ENCODE results near the gene KIF23. TPM values are rescaled to one million over a fixed set of nuclear protein-coding genes. Genes with fewer than 3 reads are reported as not detected.

Gene KIF23
- total and polyA plus RNA-seq, 5 donors from 2014 or later, result 0.74 to 3.8 (median 1.2) TPM

DNA sequence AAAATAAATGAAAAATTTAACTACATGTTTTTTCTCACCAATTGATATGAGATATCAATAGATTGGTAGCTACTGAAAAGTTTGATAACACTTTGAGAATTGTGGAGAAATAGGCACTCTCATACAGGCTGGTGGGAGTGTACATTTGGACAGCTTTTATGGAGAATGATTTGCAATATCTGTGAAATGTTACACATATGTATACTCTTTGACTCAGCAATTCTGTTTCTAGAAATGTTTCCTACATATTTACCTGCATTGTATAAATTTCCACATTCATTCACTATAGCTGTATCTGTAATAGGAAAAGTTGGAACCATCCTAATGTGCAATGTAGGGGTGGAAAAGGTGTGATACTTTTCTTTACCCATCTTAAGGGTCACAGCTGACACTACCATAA lies 1.9 kb upstream of the KIF23 start:
- no peak for DNase-seq
- no peaks in the 10 kb centered on the region for H3K36me3 Mint-ChIP-seq
- H3K27ac Mint-ChIP-seq, result no peak overlapping the region
- ATAC-seq (ENCODE audit: low read depth in 2 of 2), result no peak
- H3K9me3 Mint-ChIP-seq, result no peaks in the 10 kb centered on the region
- peaks cover 17% of the 10 kb centered on the region for H3K4me1 ChIP-seq (ENCODE audit: control insufficient read depth, insufficient read depth, low read length, poor library complexity, severe bottlenecking)
- H3K27me3 Mint-ChIP-seq, result peaks cover 18% of the 10 kb centered on the region
- no peak overlapping the region for H3K27ac ChIP-seq (ENCODE audit: insufficient read depth, low read length, poor library complexity, severe bottlenecking)
- peaks cover 8 to 26% (median 16%) of the 10 kb centered on the region in 4 donors for H3K4me1 Mint-ChIP-seq
- H3K9me3 ChIP-seq (ENCODE audit: control insufficient read depth in 2 of 2, low read length in 2 of 2), result no peaks in the 10 kb centered on the region
- H3K4me3 ChIP-seq (ENCODE audit: low read depth, low read length), result no peak overlapping the region
- H3K36me3 ChIP-seq (ENCODE audit: control insufficient read depth, insufficient read depth, low read length), result no peaks in the 10 kb centered on the region
- H3K4me3 Mint-ChIP-seq, result peak overlapping the region in 1 of 4 donors; percentile 22
- H3K27me3 ChIP-seq (ENCODE audit: control insufficient read depth, insufficient read depth, low read length), result peaks cover 5% of the 10 kb centered on the region

DNA sequence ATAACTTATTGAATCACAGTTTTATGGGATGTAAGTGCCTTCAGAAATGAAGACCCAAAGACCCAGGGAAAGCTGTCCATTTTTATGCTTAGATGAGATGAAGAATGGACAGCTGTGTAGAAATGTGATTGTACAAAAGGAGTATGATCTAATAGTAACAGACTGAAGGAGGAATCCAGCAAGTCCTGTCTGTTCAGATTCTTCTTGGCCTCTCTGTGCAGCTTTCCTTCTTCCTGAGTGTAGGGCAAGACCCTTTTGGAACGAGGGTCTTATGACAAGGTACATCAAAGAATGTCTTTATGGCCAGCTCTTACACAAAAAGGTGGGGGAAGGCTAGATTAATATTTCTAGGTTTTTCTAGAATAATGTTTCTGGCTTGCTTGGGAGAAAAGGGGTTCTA lies 1.4 kb upstream of the KIF23 start:
- H3K27me3 Mint-ChIP-seq, result peaks cover 18% of the 10 kb centered on the region
- Histone ChIP-seq H3K36me3 (ENCODE audit: control insufficient read depth, insufficient read depth, low read length) (no peaks in the 10 kb centered on the region), H3K4me1 (ENCODE audit: control insufficient read depth, insufficient read depth, low read length, poor library complexity, severe bottlenecking) (peaks cover 20% of the 10 kb centered on the region), H3K27ac (ENCODE audit: insufficient read depth, low read length, poor library complexity, severe bottlenecking) (no peak overlapping the region), H3K9me3 (ENCODE audit: control insufficient read depth in 2 of 2, low read length in 2 of 2) (no peaks in the 10 kb centered on the region), H3K4me3 (ENCODE audit: low read depth, low read length) (no peak overlapping the region), H3K27me3 (ENCODE audit: control insufficient read depth, insufficient read depth, low read length) (peaks cover 5% of the 10 kb centered on the region)
- no peak overlapping the region for H3K27ac Mint-ChIP-seq
- H3K4me3 Mint-ChIP-seq, result peak overlapping the region in 1 of 4 donors; percentile 22
- no peak for ATAC-seq (ENCODE audit: low read depth in 2 of 2)
- no peak for DNase-seq
- H3K9me3 Mint-ChIP-seq, result no peaks in the 10 kb centered on the region
- H3K36me3 Mint-ChIP-seq, result no peaks in the 10 kb centered on the region
- H3K4me1 Mint-ChIP-seq, result peaks cover 12 to 30% (median 20%) of the 10 kb centered on the region in 4 donors

DNA sequence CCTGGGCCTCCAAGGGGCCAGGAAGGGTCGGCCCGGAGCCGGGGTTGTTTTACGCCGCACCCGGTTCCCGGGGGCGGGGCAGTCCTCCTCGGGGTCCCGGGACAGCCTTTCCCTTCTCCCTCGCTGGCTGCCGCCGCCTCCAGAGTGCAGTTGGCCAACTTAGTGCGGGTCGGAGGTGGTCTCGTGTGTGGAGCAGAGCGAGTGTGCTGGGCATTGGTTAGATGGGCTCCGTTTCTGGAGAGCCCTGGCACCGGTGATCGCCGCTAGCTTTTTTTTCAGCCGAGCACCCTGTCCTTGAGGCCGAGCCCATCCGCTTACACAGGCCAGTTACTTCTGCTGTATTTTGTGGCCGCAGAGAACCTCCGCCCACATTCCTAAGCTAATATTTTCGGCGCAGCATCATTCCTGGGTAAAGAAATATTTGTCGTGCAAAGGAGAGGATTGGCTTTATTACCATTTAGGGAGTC lies 585 bp downstream of the KIF23 start:
- Histone ChIP-seq H3K9me3 (ENCODE audit: control insufficient read depth in 2 of 2, low read length in 2 of 2) (no peaks in the 10 kb centered on the region), H3K27me3 (ENCODE audit: control insufficient read depth, insufficient read depth, low read length) (peaks cover 3% of the 10 kb centered on the region), H3K4me3 (ENCODE audit: low read depth, low read length) (peak overlapping the region; percentile 75), H3K36me3 (ENCODE audit: control insufficient read depth, insufficient read depth, low read length) (no peaks in the 10 kb centered on the region), H3K4me1 (ENCODE audit: control insufficient read depth, insufficient read depth, low read length, poor library complexity, severe bottlenecking) (peaks cover 22% of the 10 kb centered on the region), H3K27ac (ENCODE audit: insufficient read depth, low read length, poor library complexity, severe bottlenecking) (no peak overlapping the region)
- H3K27me3 Mint-ChIP-seq, result peaks cover 12% of the 10 kb centered on the region
- peak overlapping the region; percentile 79 to 92 (median 80) for H3K4me3 Mint-ChIP-seq
- no peaks in the 10 kb centered on the region for H3K9me3 Mint-ChIP-seq
- no peaks in the 10 kb centered on the region for H3K36me3 Mint-ChIP-seq
- DNase-seq, result peak in 2 of 3 donors; percentile 3 to 23
- H3K27ac Mint-ChIP-seq, result peak overlapping the region in 1 of 3 donors; percentile 7
- no peak for ATAC-seq (ENCODE audit: low read depth in 2 of 2)
- peaks cover 22 to 44% (median 26%) of the 10 kb centered on the region in 4 donors for H3K4me1 Mint-ChIP-seq

DNA sequence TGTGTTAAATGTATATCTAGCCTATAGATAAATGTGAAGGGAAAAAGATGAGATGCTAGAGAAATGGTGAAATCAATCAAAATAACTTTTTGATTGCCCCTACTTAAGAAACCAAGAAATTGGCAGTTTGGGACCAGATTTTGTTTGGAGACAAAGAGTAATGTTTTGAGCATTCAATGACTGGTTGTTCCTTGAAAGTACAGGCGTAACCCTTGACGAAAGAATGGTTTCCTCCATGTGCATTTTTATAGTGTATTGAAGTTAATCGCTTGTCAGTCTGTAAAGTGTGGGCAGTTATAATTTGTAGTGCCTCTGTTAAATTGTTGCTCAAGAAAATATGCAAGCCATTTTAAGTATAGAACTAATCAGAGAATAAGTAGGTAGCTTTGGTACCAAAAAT lies 1.2 kb downstream of the KIF23 start:
- peaks cover 3% of the 10 kb centered on the region for H3K27me3 ChIP-seq (ENCODE audit: control insufficient read depth, insufficient read depth, low read length)
- peak overlapping the region; percentile 75 for H3K4me3 ChIP-seq (ENCODE audit: low read depth, low read length)
- H3K4me3 Mint-ChIP-seq, result peak overlapping the region; percentile 79 to 92 (median 80)
- H3K27ac Mint-ChIP-seq, result peak overlapping the region in 1 of 3 donors; percentile 7
- DNase-seq (no peak), ATAC-seq (ENCODE audit: low read depth in 2 of 2) (no peak)
- H3K36me3 Mint-ChIP-seq, result no peaks in the 10 kb centered on the region
- peaks cover 12% of the 10 kb centered on the region for H3K27me3 Mint-ChIP-seq
- H3K9me3 ChIP-seq (ENCODE audit: control insufficient read depth in 2 of 2, low read length in 2 of 2), result no peaks in the 10 kb centered on the region
- H3K27ac ChIP-seq (ENCODE audit: insufficient read depth, low read length, poor library complexity, severe bottlenecking), result no peak overlapping the region
- peaks cover 22% of the 10 kb centered on the region for H3K4me1 ChIP-seq (ENCODE audit: control insufficient read depth, insufficient read depth, low read length, poor library complexity, severe bottlenecking)
- no peaks in the 10 kb centered on the region for H3K36me3 ChIP-seq (ENCODE audit: control insufficient read depth, insufficient read depth, low read length)
- no peaks in the 10 kb centered on the region for H3K9me3 Mint-ChIP-seq
- peaks cover 22 to 49% (median 26%) of the 10 kb centered on the region in 4 donors for H3K4me1 Mint-ChIP-seq

DNA sequence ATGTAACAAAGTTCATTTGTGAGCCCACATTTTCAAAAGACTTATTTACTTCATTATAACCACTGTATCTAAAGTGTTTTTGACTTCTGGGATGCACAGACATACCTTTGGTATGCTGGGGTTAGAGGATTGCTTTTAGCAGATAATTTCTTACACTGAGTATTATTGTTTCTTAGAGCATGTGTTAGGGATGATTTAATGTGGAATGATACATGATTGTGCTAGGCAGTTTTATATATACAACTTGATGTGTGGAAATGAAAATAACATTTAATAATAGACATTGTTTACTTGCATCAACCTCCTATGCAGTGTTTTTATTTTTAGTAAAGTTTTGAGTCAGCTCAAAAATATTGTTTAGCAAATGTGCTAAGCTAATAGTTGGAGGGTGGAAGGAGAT lies 3.4 kb downstream of the KIF23 start:
- Histone ChIP-seq H3K27me3 (ENCODE audit: control insufficient read depth, insufficient read depth, low read length) (no peaks in the 10 kb centered on the region), H3K36me3 (ENCODE audit: control insufficient read depth, insufficient read depth, low read length) (no peaks in the 10 kb centered on the region), H3K4me3 (ENCODE audit: low read depth, low read length) (peak overlapping the region; percentile 26), H3K9me3 (ENCODE audit: control insufficient read depth in 2 of 2, low read length in 2 of 2) (no peaks in the 10 kb centered on the region), H3K4me1 (ENCODE audit: control insufficient read depth, insufficient read depth, low read length, poor library complexity, severe bottlenecking) (peaks cover 22% of the 10 kb centered on the region), H3K27ac (ENCODE audit: insufficient read depth, low read length, poor library complexity, severe bottlenecking) (no peak overlapping the region)
- ATAC-seq (ENCODE audit: low read depth in 2 of 2) (no peak), DNase-seq (no peak)
- peaks cover 11% of the 10 kb centered on the region for H3K27me3 Mint-ChIP-seq
- no peaks in the 10 kb centered on the region for H3K36me3 Mint-ChIP-seq
- no peak overlapping the region for H3K27ac Mint-ChIP-seq
- peak overlapping the region in 2 of 4 donors; percentile 2 to 33 for H3K4me3 Mint-ChIP-seq
- H3K4me1 Mint-ChIP-seq, result peaks cover 23 to 49% (median 28%) of the 10 kb centered on the region in 4 donors
- no peaks in the 10 kb centered on the region for H3K9me3 Mint-ChIP-seq

DNA sequence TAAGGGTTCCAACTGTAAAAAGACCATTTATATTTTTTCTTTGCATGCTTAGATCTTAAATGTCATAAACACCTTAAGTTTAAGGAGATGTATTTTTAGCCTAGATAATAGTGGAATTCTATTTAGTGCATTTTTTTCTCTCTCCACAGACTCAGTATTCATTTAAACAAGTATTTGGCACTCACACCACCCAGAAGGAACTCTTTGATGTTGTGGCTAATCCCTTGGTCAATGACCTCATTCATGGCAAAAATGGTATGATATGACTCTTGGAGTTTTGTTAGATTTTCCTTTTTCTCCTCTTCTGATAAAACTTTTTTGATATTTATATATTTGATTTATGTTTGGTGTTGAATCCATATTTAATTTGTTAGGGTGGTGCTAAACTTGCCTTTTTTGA lies 7.3 kb downstream of the KIF23 start:
- Histone ChIP-seq H3K4me1 (ENCODE audit: control insufficient read depth, insufficient read depth, low read length, poor library complexity, severe bottlenecking) (peaks cover 5% of the 10 kb centered on the region), H3K9me3 (ENCODE audit: control insufficient read depth in 2 of 2, low read length in 2 of 2) (no peaks in the 10 kb centered on the region), H3K36me3 (ENCODE audit: control insufficient read depth, insufficient read depth, low read length) (no peaks in the 10 kb centered on the region), H3K4me3 (ENCODE audit: low read depth, low read length) (no peak overlapping the region), H3K27ac (ENCODE audit: insufficient read depth, low read length, poor library complexity, severe bottlenecking) (no peak overlapping the region), H3K27me3 (ENCODE audit: control insufficient read depth, insufficient read depth, low read length) (no peaks in the 10 kb centered on the region)
- no peaks in the 10 kb centered on the region for H3K27me3 Mint-ChIP-seq
- no peak for DNase-seq
- no peak overlapping the region for H3K27ac Mint-ChIP-seq
- H3K4me3 Mint-ChIP-seq, result no peak overlapping the region
- no peaks in the 10 kb centered on the region for H3K36me3 Mint-ChIP-seq
- no peak for ATAC-seq (ENCODE audit: low read depth in 2 of 2)
- H3K9me3 Mint-ChIP-seq, result no peaks in the 10 kb centered on the region
- peaks cover 11 to 25% (median 18%) of the 10 kb centered on the region in 4 donors for H3K4me1 Mint-ChIP-seq

DNA sequence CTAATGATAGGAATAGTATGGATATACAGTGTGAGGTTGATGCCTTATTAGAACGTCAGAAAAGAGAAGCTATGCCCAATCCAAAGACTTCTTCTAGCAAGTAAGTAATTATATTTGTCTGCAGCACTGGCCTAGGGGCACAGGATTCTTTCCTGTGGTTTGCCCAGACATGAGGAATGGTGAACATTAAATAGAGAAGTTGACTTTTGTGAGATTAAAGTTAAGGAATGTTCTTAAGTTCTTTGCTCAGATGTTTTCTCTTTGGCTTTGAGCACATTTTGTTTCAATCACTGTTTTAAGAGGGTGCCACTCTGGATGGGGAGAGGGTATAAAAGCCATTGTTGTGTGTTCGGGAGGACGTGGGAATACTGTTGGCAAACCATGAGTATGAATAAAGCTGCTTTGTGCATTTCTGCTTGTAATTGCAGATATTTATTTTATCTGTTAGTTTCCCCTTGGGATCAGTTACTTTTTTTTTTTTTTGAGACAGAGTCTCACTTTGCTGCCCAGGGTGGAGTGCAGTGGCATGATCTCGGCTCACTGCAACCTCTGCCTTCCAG lies 8.3 kb downstream of the KIF23 start:
- H3K9me3 Mint-ChIP-seq, result no peaks in the 10 kb centered on the region
- H3K27ac Mint-ChIP-seq, result peak overlapping the region in 1 of 3 donors; percentile 7
- Histone ChIP-seq H3K4me1 (ENCODE audit: control insufficient read depth, insufficient read depth, low read length, poor library complexity, severe bottlenecking) (peaks cover 5% of the 10 kb centered on the region), H3K27me3 (ENCODE audit: control insufficient read depth, insufficient read depth, low read length) (no peaks in the 10 kb centered on the region), H3K4me3 (ENCODE audit: low read depth, low read length) (no peak overlapping the region), H3K9me3 (ENCODE audit: control insufficient read depth in 2 of 2, low read length in 2 of 2) (no peaks in the 10 kb centered on the region), H3K36me3 (ENCODE audit: control insufficient read depth, insufficient read depth, low read length) (no peaks in the 10 kb centered on the region), H3K27ac (ENCODE audit: insufficient read depth, low read length, poor library complexity, severe bottlenecking) (no peak overlapping the region)
- DNase-seq (no peak), ATAC-seq (ENCODE audit: low read depth in 2 of 2) (no peak)
- no peak overlapping the region for H3K4me3 Mint-ChIP-seq
- peaks cover 7 to 21% (median 15%) of the 10 kb centered on the region in 4 donors for H3K4me1 Mint-ChIP-seq
- no peaks in the 10 kb centered on the region for H3K36me3 Mint-ChIP-seq
- H3K27me3 Mint-ChIP-seq, result no peaks in the 10 kb centered on the region

DNA sequence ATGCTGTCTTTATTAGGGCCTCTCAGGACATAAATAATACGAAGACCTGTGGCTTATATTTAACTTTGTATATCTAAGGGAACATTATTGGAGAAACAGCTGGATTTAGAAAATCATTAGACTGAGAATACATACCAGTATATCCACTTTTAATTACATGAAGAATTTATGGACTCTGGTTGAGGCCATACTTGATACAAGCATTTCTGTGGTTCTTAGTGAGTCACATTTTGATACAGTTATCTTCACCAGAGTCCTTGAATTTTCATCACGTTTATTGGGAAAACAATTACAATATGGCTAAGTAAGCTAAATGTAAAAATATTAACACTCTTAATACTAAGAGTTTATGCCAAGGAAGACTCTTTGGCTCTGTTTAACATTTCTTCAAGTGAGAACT lies 9.9 kb downstream of the KIF23 start:
- DNase-seq (no peak), ATAC-seq (ENCODE audit: low read depth in 2 of 2) (no peak)
- Mint-ChIP-seq H3K27me3 (no peaks in the 10 kb centered on the region), H3K4me1 (peaks cover 0 to 13% (median 6%) of the 10 kb centered on the region in 4 donors), H3K27ac (no peak overlapping the region), H3K36me3 (no peaks in the 10 kb centered on the region), H3K4me3 (no peak overlapping the region), H3K9me3 (no peaks in the 10 kb centered on the region)
- Histone ChIP-seq H3K27me3 (ENCODE audit: control insufficient read depth, insufficient read depth, low read length) (no peaks in the 10 kb centered on the region), H3K27ac (ENCODE audit: insufficient read depth, low read length, poor library complexity, severe bottlenecking) (no peak overlapping the region), H3K36me3 (ENCODE audit: control insufficient read depth, insufficient read depth, low read length) (no peaks in the 10 kb centered on the region), H3K9me3 (ENCODE audit: control insufficient read depth in 2 of 2, low read length in 2 of 2) (no peaks in the 10 kb centered on the region), H3K4me3 (ENCODE audit: low read depth, low read length) (no peak overlapping the region), H3K4me1 (ENCODE audit: control insufficient read depth, insufficient read depth, low read length, poor library complexity, severe bottlenecking) (no peaks in the 10 kb centered on the region)
